ENCODE results near the gene SLC6A8.
"Not testable (repeated sequence)": the region's sequence is repeated elsewhere in the genome, so short reads cannot be mapped to it uniquely, and the experiment has no call there.

The SLC6A8 gene

DNA sequence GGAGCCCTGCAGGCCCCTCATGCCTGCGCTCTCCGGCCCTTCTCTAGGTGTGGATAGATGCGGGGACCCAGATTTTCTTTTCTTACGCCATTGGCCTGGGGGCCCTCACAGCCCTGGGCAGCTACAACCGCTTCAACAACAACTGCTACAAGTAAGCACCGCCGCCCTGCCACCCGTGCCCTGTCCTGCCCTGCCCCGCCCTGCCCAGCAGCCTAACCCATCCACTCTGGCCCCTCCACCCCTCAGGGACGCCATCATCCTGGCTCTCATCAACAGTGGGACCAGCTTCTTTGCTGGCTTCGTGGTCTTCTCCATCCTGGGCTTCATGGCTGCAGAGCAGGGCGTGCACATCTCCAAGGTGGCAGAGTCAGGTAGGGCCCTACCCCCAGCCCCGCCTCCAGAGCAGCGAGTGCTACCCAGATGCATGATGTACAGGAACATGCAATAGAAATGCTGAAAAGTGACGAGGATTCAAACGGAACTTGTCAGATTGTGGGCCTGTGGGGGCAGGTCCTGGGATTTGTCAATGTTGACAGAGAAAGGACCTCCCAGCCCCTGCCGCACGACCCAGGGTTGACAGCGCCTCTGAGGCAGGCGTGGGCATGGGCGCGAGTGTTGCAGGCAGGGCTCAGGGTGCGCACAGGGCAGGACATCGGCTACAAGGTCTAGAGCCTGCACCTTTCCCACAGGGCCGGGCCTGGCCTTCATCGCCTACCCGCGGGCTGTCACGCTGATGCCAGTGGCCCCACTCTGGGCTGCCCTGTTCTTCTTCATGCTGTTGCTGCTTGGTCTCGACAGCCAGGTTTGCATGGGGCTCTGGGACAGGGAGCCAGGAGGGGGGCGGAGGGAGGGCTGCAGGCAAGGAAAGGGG, 5.7 kb downstream of the SLC6A8 start:
- no peak for DNase-seq (ENCODE audit: low spot score)

DNA sequence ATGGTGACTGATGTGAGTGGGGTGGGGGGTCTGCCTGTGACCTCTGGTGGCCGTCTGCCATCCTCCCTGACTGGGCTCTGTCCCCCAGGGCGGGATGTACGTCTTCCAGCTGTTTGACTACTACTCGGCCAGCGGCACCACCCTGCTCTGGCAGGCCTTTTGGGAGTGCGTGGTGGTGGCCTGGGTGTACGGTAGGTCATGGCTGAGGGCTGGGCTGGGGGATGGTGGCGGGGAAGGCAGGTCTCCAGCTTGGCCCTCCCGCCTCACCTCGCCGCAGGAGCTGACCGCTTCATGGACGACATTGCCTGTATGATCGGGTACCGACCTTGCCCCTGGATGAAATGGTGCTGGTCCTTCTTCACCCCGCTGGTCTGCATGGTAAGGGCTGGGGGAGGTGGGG, 6.5 kb downstream of the SLC6A8 start:
- DNase-seq (ENCODE audit: low spot score) = not testable (repeated sequence)

DNA sequence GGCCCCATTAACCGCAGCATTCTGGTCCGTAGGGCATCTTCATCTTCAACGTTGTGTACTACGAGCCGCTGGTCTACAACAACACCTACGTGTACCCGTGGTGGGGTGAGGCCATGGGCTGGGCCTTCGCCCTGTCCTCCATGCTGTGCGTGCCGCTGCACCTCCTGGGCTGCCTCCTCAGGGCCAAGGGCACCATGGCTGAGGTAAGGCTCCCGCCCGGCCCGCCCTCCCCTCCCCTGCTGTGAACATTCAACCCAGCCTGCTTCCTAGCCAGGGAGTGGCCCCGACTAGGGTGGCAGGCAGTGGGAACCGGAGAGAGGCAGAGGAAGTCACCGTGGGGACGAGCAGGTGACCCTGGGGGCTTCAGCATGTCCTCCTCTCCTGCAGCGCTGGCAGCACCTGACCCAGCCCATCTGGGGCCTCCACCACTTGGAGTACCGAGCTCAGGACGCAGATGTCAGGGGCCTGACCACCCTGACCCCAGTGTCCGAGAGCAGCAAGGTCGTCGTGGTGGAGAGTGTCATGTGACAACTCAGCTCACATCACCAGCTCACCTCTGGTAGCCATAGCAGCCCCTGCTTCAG, 7.1 kb downstream of the SLC6A8 start:
- DNase-seq (ENCODE audit: low spot score) = no peak

DNA sequence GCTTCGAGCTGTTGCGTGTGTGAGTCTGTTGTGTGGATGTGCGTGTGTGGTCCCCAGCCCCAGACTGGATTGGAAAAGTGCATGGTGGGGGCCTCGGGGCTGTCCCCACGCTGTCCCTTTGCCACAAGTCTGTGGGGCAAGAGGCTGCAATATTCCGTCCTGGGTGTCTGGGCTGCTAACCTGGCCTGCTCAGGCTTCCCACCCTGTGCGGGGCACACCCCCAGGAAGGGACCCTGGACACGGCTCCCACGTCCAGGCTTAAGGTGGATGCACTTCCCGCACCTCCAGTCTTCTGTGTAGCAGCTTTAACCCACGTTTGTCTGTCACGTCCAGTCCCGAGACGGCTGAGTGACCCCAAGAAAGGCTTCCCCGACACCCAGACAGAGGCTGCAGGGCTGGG, 8.4 kb downstream of the SLC6A8 start:
- DNase-seq (ENCODE audit: low spot score) = no peak

DNA sequence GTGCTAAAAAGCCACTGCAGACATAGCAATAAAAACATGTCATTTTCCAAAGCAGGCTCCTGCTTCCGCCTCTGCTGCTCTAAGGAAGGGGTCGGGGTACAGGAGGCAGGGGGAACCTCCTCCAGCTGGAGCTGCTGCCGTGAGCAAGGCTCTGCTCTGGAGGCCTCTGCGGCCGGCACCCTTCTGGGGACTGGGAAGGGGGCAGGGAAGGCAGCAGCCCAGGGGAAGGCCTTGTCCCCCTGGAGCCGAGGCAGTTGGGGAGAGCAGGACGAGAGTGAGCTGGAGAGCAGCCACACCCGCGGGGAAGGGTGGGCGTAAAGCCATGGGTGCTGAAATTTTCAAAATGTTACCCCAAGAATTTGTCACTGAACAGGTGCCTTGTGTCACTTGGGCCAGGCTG, 8.8 kb downstream of the SLC6A8 start:
- DNase-seq (ENCODE audit: low spot score) = not testable (repeated sequence)

DNA sequence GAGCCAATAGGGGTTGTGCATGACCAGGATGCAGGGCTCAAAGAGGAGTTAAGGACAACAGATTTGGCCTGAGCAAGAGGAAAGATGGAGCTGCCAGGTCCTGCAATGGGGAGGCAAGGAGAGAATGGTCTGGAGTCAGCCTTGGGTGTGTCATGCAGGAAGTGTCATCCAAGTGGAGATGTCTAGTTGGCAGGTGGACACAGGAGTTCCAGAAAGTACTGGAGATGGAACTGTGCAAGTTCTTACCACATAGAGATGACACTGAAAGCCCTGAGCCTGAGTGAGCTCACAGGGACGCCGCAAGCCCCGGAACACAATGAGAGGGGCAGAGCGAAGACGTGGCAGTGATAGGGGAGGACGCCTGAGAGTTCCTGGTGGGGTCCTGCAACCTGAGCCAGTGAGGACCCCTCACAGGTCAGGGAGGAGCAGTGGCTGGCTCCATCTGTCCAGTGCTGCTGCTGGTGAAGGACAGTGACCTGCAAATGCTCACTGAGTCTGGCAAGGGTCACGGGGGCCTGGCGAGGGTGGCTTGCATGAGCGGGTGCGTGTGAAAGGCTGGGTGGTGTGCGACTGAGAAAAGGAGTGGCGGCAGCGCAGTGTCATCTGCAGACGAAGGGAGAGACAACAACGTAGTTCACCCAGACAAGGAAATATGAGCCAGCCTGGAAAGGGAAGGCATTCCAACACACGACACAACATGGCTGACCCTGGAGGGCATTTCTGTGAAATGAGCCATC, 9.4 kb downstream of the SLC6A8 start:
- DNase-seq (ENCODE audit: low spot score) = not testable (repeated sequence)

DNA sequence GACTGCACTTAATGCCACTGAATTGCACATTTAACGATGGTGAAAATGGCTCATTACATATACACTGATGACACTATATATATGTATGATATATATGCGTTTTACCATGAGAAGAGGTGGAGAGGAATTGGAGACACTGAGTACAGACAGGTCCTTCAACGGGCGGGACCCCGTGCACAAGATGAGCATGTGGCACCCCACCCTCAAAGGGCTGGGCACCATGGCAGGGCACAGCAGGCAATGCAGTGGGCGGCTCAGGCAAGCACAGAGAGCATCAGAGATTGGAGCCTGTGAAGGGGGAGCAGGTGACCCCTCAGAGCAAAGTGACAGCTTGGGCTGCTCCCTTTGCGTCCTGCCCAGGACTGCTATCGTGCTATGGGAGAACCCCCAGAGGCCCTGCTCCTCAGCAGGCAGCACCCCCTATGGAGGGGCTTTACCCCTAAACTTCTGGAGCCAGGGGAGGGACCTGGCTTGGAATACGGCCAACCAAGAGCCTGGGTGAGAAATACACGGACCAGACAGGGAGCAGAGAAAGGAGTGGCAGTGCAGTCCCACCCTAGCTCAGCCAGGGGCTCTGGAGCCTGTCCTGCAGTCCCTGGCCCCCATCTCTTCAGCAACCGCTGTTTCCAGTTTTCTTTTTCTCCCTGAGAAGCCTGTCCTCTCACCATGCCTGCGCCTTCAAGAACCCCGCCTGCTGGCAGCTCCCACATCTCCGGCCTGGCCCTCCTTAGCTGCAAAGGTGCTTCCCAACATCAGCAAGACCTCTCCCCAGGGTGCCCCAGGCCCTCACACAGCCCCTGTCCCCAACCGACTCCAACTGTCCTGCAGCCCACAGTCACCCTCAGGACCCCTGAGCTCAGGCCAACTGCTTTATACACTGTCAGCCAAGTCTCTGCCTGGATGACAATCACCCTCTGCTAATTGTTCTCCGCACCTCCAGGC, 10.5 kb downstream of the SLC6A8 start:
- DNase-seq (ENCODE audit: low spot score) = no peak

DNA sequence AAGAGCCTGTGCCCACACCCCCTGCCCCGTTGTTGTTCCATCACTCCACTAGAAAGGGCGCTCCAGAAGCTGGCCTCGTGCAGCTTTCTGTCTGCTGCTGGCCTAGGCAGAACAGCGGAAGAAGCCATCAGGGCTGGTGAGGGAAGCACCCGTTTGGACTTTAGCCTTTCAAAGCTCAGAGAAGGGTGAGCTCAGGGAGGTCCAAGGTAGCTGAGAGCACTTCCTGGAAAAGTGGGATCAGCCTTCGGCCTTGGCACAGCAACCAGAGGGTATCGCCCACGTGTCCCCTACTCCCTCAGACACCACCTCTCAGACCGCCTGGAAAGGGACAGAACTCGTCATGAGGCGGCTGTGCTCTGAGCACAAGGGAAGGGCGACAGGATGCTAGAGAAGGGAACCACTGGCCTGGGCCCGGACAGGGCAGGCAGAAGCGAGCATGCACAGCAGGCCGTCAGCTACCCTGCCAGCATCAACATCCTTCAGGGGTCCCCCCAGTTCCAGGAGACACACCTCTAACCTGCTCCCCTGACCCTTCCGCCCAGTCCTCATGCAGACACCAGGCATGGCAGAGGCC, 11.6 kb downstream of the SLC6A8 start:
- DNase-seq (ENCODE audit: low spot score) = not testable (repeated sequence)

DNA sequence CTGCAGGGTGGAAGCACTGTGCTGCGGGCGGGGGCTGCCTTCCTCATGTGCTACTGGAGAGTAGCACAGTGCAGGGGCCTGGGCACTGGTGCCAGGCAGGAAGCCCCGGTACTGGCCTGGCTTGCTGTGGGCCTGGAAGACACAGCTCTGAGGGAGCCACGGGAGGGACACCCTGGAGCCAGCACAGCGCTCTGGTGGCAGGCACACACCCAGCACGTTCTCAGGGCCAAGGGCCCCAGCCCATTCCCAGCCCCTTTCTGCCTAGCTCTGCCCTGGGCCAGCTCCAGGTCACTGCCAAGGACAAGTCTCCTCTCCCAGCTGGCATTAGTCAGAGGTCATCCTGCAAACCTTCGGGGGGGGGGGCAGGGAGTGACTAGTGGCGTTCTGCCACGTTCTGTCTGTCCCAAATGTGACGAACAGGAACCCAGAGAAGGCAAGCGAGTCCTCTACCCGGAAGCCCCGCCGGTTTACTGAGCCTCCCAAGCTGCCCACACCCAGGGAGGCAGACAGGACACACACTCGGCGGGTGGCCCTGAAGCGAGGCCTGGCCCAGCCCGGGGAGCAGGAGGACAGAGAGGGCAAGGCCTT, 12.2 kb downstream of the SLC6A8 start:
- not testable (repeated sequence) for DNase-seq (ENCODE audit: low spot score)

DNA sequence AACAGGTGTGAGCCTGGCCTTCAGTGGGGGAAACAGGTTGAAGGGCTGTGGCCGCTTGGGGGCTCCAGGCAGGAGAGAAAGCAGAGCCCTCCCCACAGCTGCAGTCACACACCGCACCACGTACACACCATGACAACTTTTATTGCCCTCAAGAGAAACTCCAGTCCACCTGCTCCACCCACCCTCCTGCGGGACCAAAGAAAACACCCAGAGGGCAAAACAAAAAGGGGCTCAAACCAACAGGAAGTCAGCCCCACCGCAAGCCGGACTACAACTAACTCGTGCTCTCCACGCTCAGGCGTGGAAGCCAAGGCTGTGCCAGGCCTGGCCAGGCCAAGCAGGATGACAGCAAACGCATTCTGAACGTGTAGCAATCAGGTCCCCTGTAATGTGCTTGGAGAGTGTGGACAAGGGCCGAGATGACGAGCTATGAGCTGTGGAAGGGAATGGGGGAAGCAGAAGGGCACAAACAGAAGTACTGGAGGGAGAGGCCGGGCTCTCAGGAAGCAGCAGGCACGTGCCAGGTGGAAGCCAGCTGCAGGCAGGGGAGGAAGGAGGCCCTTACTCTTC, 12.7 kb downstream of the SLC6A8 start:
- no peak for DNase-seq (ENCODE audit: low spot score)

DNA sequence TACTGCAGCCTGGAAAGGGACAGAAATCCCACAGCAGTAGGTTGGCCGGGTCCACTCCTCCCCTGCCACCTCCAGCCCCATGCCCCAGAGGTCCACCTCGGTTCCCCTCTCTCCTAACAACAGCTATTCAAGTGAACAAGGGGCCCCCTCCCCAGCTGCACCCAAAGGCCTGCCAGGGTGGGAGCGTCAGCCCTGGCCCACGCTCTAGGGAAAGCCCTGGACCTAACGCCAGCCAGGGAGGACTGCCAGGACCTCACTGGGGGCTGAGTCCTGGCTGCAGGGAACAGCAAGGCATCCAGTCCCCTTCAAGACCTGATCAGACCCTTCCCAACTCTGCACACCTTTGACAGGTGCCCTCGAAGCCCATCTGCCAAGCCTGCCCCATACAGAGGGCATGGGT, 13.2 kb downstream of the SLC6A8 start:
- no peak for DNase-seq (ENCODE audit: low spot score)

DNA sequence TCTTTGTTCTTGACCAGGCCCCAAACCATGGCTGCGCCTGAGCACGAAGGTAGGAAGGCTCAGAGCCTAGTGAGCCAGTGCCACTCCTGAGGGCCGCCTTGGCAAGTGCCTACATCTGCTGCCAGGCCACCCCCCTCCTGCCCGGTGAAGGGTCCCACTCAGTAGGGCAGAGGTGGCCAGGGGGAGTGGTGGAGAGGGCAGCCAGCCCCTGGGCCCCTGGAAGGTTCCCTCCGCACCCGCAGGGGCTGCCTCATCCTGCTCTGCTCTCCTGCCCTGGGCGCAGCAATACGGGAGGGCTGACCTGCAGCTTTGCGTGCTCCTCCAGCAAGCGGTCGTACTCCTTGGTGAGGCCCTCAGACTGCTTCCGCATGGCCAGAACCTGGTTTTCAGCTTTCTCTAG, 14.0 kb downstream of the SLC6A8 start:
- DNase-seq (ENCODE audit: low spot score) = no peak

DNA sequence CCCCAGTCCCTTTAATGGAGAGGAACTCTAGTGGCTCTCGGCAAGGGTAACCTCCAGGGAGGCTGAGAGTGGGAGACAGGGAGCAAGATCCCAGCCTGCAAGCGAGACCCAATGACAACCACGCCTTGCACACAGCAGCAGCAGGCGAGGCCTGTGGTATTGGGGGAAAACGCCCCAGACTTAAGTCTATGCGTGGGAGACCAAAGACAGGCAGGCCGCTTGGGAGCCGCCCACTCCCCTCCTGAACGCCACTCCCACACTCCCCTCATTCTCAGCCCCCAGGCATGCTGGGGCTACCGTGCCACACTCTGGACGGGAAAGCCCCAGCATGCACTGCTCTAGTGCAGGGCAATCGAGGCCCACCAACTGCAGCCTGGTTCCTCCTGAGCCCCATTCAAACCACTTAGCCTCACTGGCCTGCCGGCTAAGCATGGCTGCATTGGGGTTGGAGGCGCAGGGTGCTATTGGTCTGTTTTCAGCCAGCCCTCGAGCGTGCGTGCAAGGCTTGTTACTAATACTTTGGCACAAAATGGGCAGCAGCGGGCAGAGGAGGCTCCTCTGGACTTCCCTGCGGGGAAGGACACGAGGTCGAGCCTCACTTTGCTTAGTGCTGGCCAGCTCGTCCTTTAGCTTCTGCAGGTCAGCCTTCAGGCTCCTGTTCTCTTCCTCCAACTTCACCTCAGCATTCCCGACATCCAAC, 14.8 kb downstream of the SLC6A8 start:
- DNase-seq (ENCODE audit: low spot score) = no peak

DNA sequence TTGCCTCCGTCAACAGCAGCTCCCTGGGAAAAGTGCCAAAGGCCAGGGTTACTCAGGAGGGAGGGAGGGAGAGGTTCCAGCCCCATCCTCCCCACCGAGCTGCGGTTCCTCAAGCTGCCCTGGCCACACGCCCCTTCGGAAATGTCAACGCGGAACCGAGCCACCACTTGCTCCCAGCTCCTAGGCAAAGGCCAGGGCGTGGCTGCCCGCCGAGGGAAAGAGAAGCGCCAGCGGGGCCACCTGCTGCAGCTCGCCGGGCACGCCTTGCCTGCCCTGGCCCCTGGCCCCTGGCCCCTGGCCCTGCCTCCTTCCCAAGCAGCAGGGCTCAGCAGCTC, 15.3 kb downstream of the SLC6A8 start:
- no peak for DNase-seq (ENCODE audit: low spot score)

DNA sequence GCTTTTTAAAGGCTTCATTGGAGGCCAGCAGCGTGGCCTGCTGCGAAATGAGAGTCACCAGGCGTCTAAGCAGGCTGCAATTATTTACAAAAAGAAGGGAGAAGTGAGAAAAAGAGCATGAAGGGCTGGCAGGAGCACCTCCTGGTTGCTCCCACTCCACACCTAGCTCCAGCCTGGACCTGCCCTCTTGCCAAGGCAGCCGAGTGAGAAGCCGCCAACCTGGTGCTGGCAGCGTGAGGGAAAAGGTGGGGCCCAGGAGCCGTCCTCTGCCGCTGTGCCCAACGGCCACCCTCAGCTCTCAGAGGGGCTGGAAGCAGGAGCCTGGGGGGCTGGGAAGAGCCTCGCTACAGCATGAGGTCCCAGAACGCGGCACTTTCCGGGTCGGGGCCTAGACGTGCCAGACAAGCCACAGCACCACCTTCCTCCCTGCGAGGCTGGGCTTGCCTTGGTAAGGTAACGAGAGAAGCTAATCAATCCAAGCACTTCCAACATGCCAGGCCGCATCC, 16.3 kb downstream of the SLC6A8 start:
- DNase-seq (ENCODE audit: low spot score) = no peak

DNA sequence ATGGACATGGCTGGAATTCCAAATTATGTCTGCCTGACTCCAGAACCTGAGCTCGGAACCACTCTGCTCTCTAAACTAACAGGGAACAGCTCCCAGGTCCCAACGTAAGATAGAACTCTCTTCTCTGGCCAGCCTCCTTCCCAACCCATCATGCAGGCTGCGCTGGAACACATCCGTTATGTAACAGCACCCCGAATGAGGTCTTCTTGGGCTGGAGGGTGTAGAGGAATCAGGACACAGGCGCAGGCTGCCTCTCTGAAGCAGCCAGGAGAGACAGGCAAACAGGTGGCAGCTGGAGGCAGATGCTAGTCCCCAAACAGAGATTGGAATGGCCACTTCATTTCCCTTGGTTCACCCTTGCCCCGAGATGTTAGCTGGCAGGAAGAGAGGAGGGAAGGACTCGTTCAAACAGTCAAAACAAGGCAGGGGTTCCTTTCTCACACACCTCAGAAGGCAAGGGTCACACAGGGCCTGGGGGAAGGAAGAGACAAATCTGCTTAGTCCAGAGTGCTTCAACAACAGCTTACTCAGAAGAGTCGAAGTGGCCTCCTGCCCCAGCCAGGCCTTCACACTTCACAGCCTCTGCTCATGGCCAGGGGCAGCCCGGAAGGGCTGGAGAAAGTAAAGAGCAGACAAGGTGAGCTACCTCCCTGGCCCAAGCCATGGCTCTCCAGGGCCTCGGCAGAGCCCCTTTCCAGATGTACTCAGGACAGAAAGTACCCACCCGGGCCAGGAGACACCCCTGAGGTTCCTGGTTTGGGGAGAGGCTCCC, 17.1 kb downstream of the SLC6A8 start:
- DNase-seq (ENCODE audit: low spot score) = not testable (repeated sequence)

DNA sequence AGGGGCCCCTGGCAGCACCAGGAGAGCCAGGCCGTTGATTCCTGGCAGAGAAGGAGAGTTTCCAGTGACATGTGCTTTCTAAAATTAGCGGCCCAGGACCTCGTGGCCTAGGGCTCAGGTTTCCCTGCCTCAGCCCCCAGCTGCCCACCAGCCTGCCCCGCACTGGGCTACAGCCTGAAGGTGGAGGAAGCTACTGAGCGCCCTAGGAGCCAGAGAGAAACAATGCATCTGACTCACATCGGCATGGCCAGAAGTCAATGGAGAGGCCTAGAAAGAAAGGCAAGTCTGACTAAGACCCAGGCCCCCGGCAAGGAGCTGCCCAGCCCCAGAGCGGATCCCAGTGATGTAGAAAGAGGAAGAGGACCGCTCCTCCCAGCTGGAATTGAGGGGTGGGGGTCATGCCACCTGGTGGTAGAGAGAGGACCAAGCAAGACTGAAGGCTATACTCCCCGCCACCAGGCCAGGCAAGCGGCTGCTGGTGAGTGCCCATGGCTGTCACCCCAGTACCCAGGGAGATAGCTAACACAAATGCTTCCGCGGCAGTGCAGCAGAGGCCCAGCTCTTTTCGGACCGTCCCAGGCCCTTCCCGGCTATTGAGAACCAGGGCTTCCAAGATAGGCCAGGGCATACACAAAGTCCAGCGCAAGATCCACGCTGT, 17.8 kb downstream of the SLC6A8 start:
- not testable (repeated sequence) for DNase-seq (ENCODE audit: low spot score)

DNA sequence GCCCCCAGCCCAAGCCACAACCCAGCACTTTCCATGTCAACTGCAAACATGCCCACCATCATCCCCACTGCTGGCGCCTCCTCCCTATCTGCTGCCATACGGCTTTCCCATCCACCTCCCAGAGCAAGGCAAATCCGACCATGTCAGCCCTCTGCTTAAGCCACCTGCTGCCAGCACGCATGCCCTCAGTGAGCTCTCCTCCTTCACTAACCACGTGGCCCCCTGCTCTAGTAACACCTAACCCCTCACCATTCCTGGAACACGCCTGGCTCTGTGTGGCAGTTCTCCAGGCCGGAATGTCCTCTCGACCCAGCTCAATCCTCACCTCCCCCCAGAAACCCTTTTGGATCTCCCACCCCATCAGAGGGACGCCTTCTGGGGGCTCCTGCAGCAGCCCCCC, 19.1 kb downstream of the SLC6A8 start:
- no peak for DNase-seq (ENCODE audit: low spot score)

DNA sequence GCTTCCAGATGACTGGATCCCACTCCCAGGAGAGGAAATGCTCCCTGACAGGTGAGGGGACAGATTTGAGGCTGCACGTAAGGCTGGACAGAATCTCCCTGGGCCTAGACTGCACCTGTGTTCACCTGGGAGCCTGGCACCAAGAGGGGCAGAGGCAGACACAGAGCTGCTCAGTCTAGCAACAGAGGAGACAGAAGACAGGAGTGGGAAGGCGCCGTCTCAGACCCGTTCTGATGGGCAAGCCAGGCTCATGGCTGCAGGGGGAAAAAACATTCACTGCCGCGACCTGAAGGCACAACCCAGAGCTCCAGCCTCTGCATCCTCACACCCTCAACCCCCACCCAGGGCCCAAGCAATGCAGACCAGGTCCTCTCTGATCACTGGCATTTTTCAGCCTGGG, 19.7 kb downstream of the SLC6A8 start:
- DNase-seq (ENCODE audit: low spot score) = no peak
